CD14-positive monocyte (primary cell): ENCODE measurements around the gene FAM13A. TPM values are rescaled to one million over a fixed set of nuclear protein-coding genes. Genes with fewer than 3 reads are reported as not detected.

ENCODE experiments used
- DNase-seq, 3 donors: peaks; one replicate each; pipeline ENCODE4 v3.0.0-alpha.2; 2011 to 2022
- H2AFZ ChIP-seq: 2 replicates; pipeline ENCODE4 v1.6.0; 2012; ENCODE audit warnings: mild to moderate bottlenecking, low read depth, low read length, inconsistent platforms; ENCODE audit not compliant: insufficient read depth, poor library complexity, severe bottlenecking
- H3K27ac ChIP-seq, 2 donors: 1 replicate in 1 of 2; 2 replicates in 1 of 2; pipeline ENCODE4 v1.5.1; 2012 to 2013; ENCODE audit warnings: low read length in 2 of 2, control low read depth in 1 of 2, inconsistent platforms in 1 of 2, low read depth in 1 of 2, mild to moderate bottlenecking in 1 of 2
- H3K27me3 ChIP-seq, 2 donors: one replicate each; pipeline versions ENCODE4 v1.6.0 to v1.6.1; 2011 to 2013; ENCODE audit warnings: low read length in 2 of 2; ENCODE audit not compliant: control insufficient read depth in 2 of 2, insufficient read depth in 2 of 2
- H3K36me3 ChIP-seq, 2 donors: replicated peaks in 1 of 2; 1 replicate in 1 of 2; 2 replicates in 1 of 2; pipeline versions ENCODE4 v1.5.1 to v1.6.1; 2012 to 2013; ENCODE audit warnings: low read length in 2 of 2, control low read depth in 1 of 2, inconsistent platforms in 1 of 2, mild to moderate bottlenecking in 1 of 2; ENCODE audit not compliant: insufficient read depth in 2 of 2, control insufficient read depth in 1 of 2
- H3K4me1 ChIP-seq, 2 donors: 1 replicate in 1 of 2; 2 replicates in 1 of 2; pipeline versions ENCODE4 v1.5.1 to v1.6.1; 2012 to 2013; ENCODE audit warnings: low read length in 2 of 2, control low read depth in 1 of 2, inconsistent platforms in 1 of 2, mild to moderate bottlenecking in 1 of 2, moderate library complexity in 1 of 2; ENCODE audit not compliant: insufficient read depth in 2 of 2, control insufficient read depth in 1 of 2
- H3K4me2 ChIP-seq: replicated peaks from 2 replicates; pipeline ENCODE3; 2012; ENCODE audit warnings: low read length, moderate library complexity, mild to moderate bottlenecking; ENCODE audit not compliant: poor library complexity, severe bottlenecking; ENCODE audit errors: extremely low read depth
- H3K4me3 ChIP-seq, 3 experiments: fragments of 200-600 bp in 1 of 3; sonication (generic) in 1 of 3; replicated peaks in 1 of 3; 1 replicate in 2 of 3; 2 replicates in 1 of 3; pipeline ENCODE4 v1.5.1; 2011 to 2013; ENCODE audit warnings: low read length in 3 of 3, mild to moderate bottlenecking in 3 of 3, control low read depth in 2 of 3, low read depth in 2 of 3, inconsistent platforms in 1 of 3, moderate library complexity in 1 of 3
- H3K79me2 ChIP-seq: 2 replicates; pipeline ENCODE4 v1.6.0; 2012; ENCODE audit warnings: mild to moderate bottlenecking, control low read depth, inconsistent platforms, low read length, moderate library complexity; ENCODE audit not compliant: insufficient read depth
- H3K9ac ChIP-seq: 2 replicates; pipeline ENCODE4 v1.6.0; 2017; ENCODE audit warnings: low read length, mild to moderate bottlenecking; ENCODE audit not compliant: insufficient read depth, poor library complexity, severe bottlenecking
- H3K9me3 ChIP-seq, 2 donors: replicated peaks in 1 of 2; 1 replicate in 1 of 2; 2 replicates in 1 of 2; pipeline versions ENCODE4 v1.5.1 to v1.6.1; 2012 to 2013; ENCODE audit warnings: low read length in 2 of 2, control low read depth in 1 of 2; ENCODE audit not compliant: control insufficient read depth in 1 of 2, insufficient read depth in 1 of 2
- H4K20me1 ChIP-seq: 2 replicates; pipeline ENCODE4 v1.6.0; 2012; ENCODE audit warnings: mild to moderate bottlenecking, low read length, control low read depth, moderate library complexity; ENCODE audit not compliant: insufficient read depth
- H3K27ac Mint-ChIP-seq, 7 donors: one replicate each; pipeline ENCODE4 v1.8.0; 2020; ENCODE audit warnings: mild to moderate bottlenecking in 7 of 7, mixed read lengths in 7 of 7, moderate library complexity in 6 of 7, inconsistent platforms in 2 of 7
- H3K27me3 Mint-ChIP-seq, 3 donors: one replicate each; pipeline ENCODE4 v1.8.0; 2021 to 2022; ENCODE audit warnings: low read depth in 3 of 3, mild to moderate bottlenecking in 3 of 3, mixed read lengths in 3 of 3, moderate library complexity in 3 of 3, inconsistent platforms in 1 of 3
- H3K36me3 Mint-ChIP-seq, 2 donors: one replicate each; pipeline ENCODE4 v1.8.0; 2020; ENCODE audit warnings: mixed read lengths in 2 of 2, inconsistent platforms in 1 of 2, mild to moderate bottlenecking in 1 of 2
- H3K4me1 Mint-ChIP-seq: one replicate; pipeline ENCODE4 v1.8.0; 2020; ENCODE audit warnings: mild to moderate bottlenecking, mixed read lengths
- H3K4me3 Mint-ChIP-seq, 2 donors: one replicate each; pipeline ENCODE4 v1.8.0; 2020; ENCODE audit warnings: mild to moderate bottlenecking in 2 of 2, mixed read lengths in 2 of 2, moderate library complexity in 1 of 2
- H3K9me3 Mint-ChIP-seq, 7 donors: one replicate each; pipeline ENCODE4 v1.8.0; 2020 to 2022; ENCODE audit warnings: mixed read lengths in 7 of 7, mild to moderate bottlenecking in 6 of 7, moderate library complexity in 6 of 7, inconsistent platforms in 2 of 7
- CTCF ChIP-seq: fragments of 200-600 bp; IDR thresholded peaks from one replicate; pipeline ENCODE4 v1.8.0; 2022; ENCODE audit warnings: antibody characterized with exemption, mild to moderate bottlenecking
- WGBS: methylation state at CpG from one replicate; pipeline ENCODE4 v1.1.5; 2013; ENCODE audit warnings: missing lambda C conversion rate; ENCODE audit not compliant: insufficient coverage; 5-methylcytosine and 5-hydroxymethylcytosine counted together
- intact Hi-C, 2 donors: fragments of 100-400 bp; cut with micrococcal nuclease; formaldehyde crosslinking; loops; one replicate each; pipeline versions ENCODE4 v1.15.0 to v1.15.1; 2023
- polyA minus RNA-seq: library from RNA; depleted of rRNA, polyadenylated mRNA; stranded (reverse); fragments of >200 nt; gene quantifications from 2 replicates; pipeline ENCODE4 v1.2.3, GENCODE V29; 2012
- polyA plus RNA-seq, 3 donors: library from polyadenylated mRNA; depleted of rRNA in 1 of 3; unstranded in 2 of 3; stranded (reverse) in 1 of 3; fragments of 300-500 nt in 2 of 3; fragments of >200 nt in 1 of 3; fragmentation: Illumina TruSeq in 2 of 3; gene quantifications; 1 replicate in 2 of 3; 2 replicates in 1 of 3; pipeline ENCODE4 v1.2.3, GENCODE V29; 2012 to 2021
- total RNA-seq, 12 experiments: library from RNA in 1 of 12; stranded (reverse) in 1 of 12; fragments of 120-200 nt in 1 of 12; gene quantifications; one replicate each; pipeline ENCODE4 v1.2.4 and lab custom pipeline; 2013 to 2026; ENCODE audit warnings: mixed read lengths in 6 of 12, inconsistent platforms in 1 of 12

FAM13A gene
- 32.1 TPM for total RNA-seq (2013)
- polyA plus RNA-seq (10 to 100 TPM in 1 of 3 donors, 1 to 10 TPM in 2; 5.3 to 20.0 (median 6.5) TPM), polyA minus RNA-seq (15.0 and 19.0 TPM in 2 replicates), total RNA-seq (lab: John Stamatoyannopoulos, UW) (2.7 to 42.7 (median 17.2) reads per million in 11 experiments)

- H3K4me2 ChIP-seq = peak within 1 kb of the TSS; percentile 59
- peak within 1 kb of the TSS in 1 of 2 donors; percentile 69 for H3K27ac ChIP-seq
- peaks cover 7 to 12% of the 10 kb centered on the region in 2 donors for H3K4me1 ChIP-seq
- Mint-ChIP-seq H3K4me3 (peak within 1 kb of the TSS; percentile 73 to 90), H3K9me3 (peaks cover 0 to 14% (median 9%) of the 10 kb centered on the region in 7 donors), H3K27me3 (peaks cover 0 to 1% (median 0%) of the 10 kb centered on the region in 3 donors), H3K27ac (peak within 1 kb of the TSS in 5 of 7 donors; percentile 26 to 75 (median 63)), H3K36me3 (no peaks in the 10 kb centered on the region), H3K4me1 (peaks cover 25% of the 10 kb centered on the region)
- intact Hi-C loops = no loop called here
- 4% methylated on average over 5 of the region's 9 CpGs for WGBS
- H2AFZ ChIP-seq = peak within 1 kb of the TSS; percentile 73
- DNase-seq = peak; percentile 24 to 58 (median 34)
- TF ChIP-seq CTCF = no peak
- peak within 1 kb of the TSS; percentile 33 to 71 (median 64) for H3K4me3 ChIP-seq
- no peaks in the 10 kb centered on the region for H4K20me1 ChIP-seq
- H3K36me3 ChIP-seq = no peaks in the 10 kb centered on the region
- no peaks in the 10 kb centered on the region for H3K27me3 ChIP-seq
- no peaks in the 10 kb centered on the region for H3K79me2 ChIP-seq
- peak within 1 kb of the TSS; percentile 38 for H3K9ac ChIP-seq
- no peaks in the 10 kb centered on the region for H3K9me3 ChIP-seq
These were observed at the start of gene FAM13A for GRCh38 chr4:89056953-89057398. Gene FAM13A (minus strand): TSS chr4:89057185. CDS start chr4:89056964, 221 bp downstream.

- no peak overlapping the region for H3K27ac Mint-ChIP-seq
These were observed 48.7 kb upstream of the FAM13A start for GRCh38 chr4:89105726-89106125.

More at GRCh38 chr4:89105726-89106125, 48.7 kb upstream of the FAM13A start:
- H3K27ac ChIP-seq = no peak overlapping the region
- H3K4me2 ChIP-seq = no peak overlapping the region
- peaks cover 4 to 7% of the 10 kb centered on the region in 2 donors for H3K9me3 ChIP-seq
- Mint-ChIP-seq H3K36me3 (peaks cover 0 to 9% of the 10 kb centered on the region in 2 donors), H3K9me3 (peaks cover 4 to 19% (median 10%) of the 10 kb centered on the region in 7 donors), H3K4me3 (no peak overlapping the region), H3K27me3 (peaks cover 18 to 23% (median 22%) of the 10 kb centered on the region in 3 donors), H3K4me1 (peaks cover 9% of the 10 kb centered on the region)
- 100% methylated on average over 5 of the region's 6 CpGs for WGBS
- H3K4me3 ChIP-seq = no peak overlapping the region
- H3K79me2 ChIP-seq = no peaks in the 10 kb centered on the region
- H3K4me1 ChIP-seq = peaks cover 5 to 7% of the 10 kb centered on the region in 2 donors
- H2AFZ ChIP-seq = no peak overlapping the region
- intact Hi-C loops = loop anchor here in 1 of 2 donors (10.0 kb wide), 1 partner anchor 291 kb away; no protein-coding TSS in a partner anchor
- H3K27me3 ChIP-seq = peaks cover 19% of the 10 kb centered on the region in 2 donors
- no peaks in the 10 kb centered on the region for H3K36me3 ChIP-seq
- H3K9ac ChIP-seq = no peak overlapping the region
- H4K20me1 ChIP-seq = no peaks in the 10 kb centered on the region
- TF ChIP-seq CTCF = no peak
- no peak for DNase-seq
